Loucy (cell line): ENCODE data around the gene PPCS.
"Not testable (repeated sequence)": the region's sequence is repeated elsewhere in the genome, so short reads cannot be mapped to it uniquely, and the experiment has no call there.

Experiments
- CTCF ChIP-seq: fragments of 200-600 bp; sonication (generic); conservative IDR thresholded peaks from 2 replicates; pipeline ENCODE4 v1.5.1; 2014; ENCODE audit warnings: mild to moderate bottlenecking, antibody characterized with exemption, low read length
- EZH2phosphoT487 ChIP-seq: fragments of 200-600 bp; IDR thresholded peaks from 2 replicates; pipeline ENCODE4 v1.6.1; 2018; ENCODE audit warnings: antibody characterized with exemption, mild to moderate bottlenecking, moderate library complexity, borderline replicate concordance

GRCh38 chr1:42477354-42477753, 21.0 kb downstream of the PPCS start:
- TF ChIP-seq CTCF, EZH2phosphoT487: not testable (repeated sequence)
